Embryonic facial prominence (tissue), 1 donor: ENCODE results near the gene PPL.

Source experiments
- DNase-seq: peaks from one replicate; pipeline ENCODE4 v3.0.0-alpha.2; 2016; ENCODE audit errors: extremely low spot score

The PPL gene

GRCh38 chr16:4886151-4886550 is 50.8 kb downstream of the PPL start:
- DNase-seq = no peak

GRCh38 chr16:4884972-4885874 is 51.7 kb downstream of the PPL start:
- no peak for DNase-seq

- DNase-seq = no peak
Observed at GRCh38 chr16:4884209-4884608, 52.7 kb downstream of the PPL start.

- DNase-seq = no peak
Observed at GRCh38 chr16:4883501-4883900, 53.4 kb downstream of the PPL start.

GRCh38 chr16:4882633-4883285 is 54.2 kb downstream of the PPL start:
- no peak for DNase-seq

GRCh38 chr16:4882000-4882632 is 54.8 kb downstream of the PPL start:
- DNase-seq = peak; percentile 37

- DNase-seq = no peak
Observed at GRCh38 chr16:4880006-4880580, 56.9 kb downstream of the PPL start.

- DNase-seq = no peak
Observed at GRCh38 chr16:4879049-4879448, 57.9 kb downstream of the PPL start.

- DNase-seq = no peak
Observed at GRCh38 chr16:4877380-4877685, 59.6 kb downstream of the PPL start.

- no peak for DNase-seq
Observed at GRCh38 chr16:4876646-4877379, 60.1 kb downstream of the PPL start.

- DNase-seq = no peak
Observed at GRCh38 chr16:4874666-4875065, 62.3 kb downstream of the PPL start.

GRCh38 chr16:4873091-4873490 is 63.9 kb downstream of the PPL start:
- no peak for DNase-seq

- no peak for DNase-seq
Observed at GRCh38 chr16:4871071-4871470, 65.9 kb downstream of the PPL start.

GRCh38 chr16:4870138-4870671 is 66.7 kb downstream of the PPL start:
- DNase-seq = no peak

- DNase-seq = no peak
Observed at GRCh38 chr16:4869147-4869805, 67.7 kb downstream of the PPL start.

GRCh38 chr16:4868535-4868934 is 68.4 kb downstream of the PPL start:
- no peak for DNase-seq

GRCh38 chr16:4868026-4868425 is 68.9 kb downstream of the PPL start:
- no peak for DNase-seq

GRCh38 chr16:4866586-4866985 is 70.4 kb downstream of the PPL start:
- no peak for DNase-seq

- DNase-seq = no peak
Observed at GRCh38 chr16:4865231-4865860, 71.6 kb downstream of the PPL start.

- no peak for DNase-seq
Observed at GRCh38 chr16:4864728-4865127, 72.2 kb downstream of the PPL start.

GRCh38 chr16:4862639-4863038 is 74.3 kb downstream of the PPL start:
- no peak for DNase-seq
